Ishikawa (cell line): ENCODE results near the gene LSM5.

Experiments used
- CEBPB ChIP-seq: IDR thresholded peaks from 2 replicates; pipeline ENCODE4 v1.6.1; 2012
- CREB1 ChIP-seq: IDR thresholded peaks from 2 replicates; pipeline ENCODE4 v1.6.1; 2012; ENCODE audit warnings: low read depth
- EGR1 ChIP-seq: IDR thresholded peaks from 2 replicates; pipeline ENCODE4 v1.6.1; 2012
- EP300 ChIP-seq: IDR thresholded peaks from 2 replicates; pipeline ENCODE4 v1.6.1; 2012; ENCODE audit warnings: borderline replicate concordance
- FOXM1 ChIP-seq: IDR thresholded peaks from 2 replicates; pipeline ENCODE4 v1.6.1; 2012; ENCODE audit warnings: low read depth, borderline replicate concordance
- MAX ChIP-seq: IDR thresholded peaks from 2 replicates; pipeline ENCODE4 v1.6.1; 2012
- NFIC ChIP-seq: IDR thresholded peaks from 2 replicates; pipeline ENCODE4 v1.6.1; 2012
- RAD21 ChIP-seq: IDR thresholded peaks from 2 replicates; pipeline ENCODE4 v1.6.1; 2012; ENCODE audit warnings: low read depth
- TAF1 ChIP-seq: IDR thresholded peaks from 2 replicates; pipeline ENCODE4 v1.6.1; 2012; ENCODE audit warnings: low read depth, mild to moderate bottlenecking
- TCF12 ChIP-seq: IDR thresholded peaks from 2 replicates; pipeline ENCODE4 v1.6.1; 2012; ENCODE audit warnings: low read depth
- TEAD4 ChIP-seq: IDR thresholded peaks from 2 replicates; pipeline ENCODE4 v1.6.1; 2012
- USF1 ChIP-seq: IDR thresholded peaks from 2 replicates; pipeline ENCODE4 v1.6.1; 2012
- YY1 ChIP-seq: IDR thresholded peaks from 2 replicates; pipeline ENCODE4 v1.6.1; 2012; ENCODE audit warnings: low read depth
- ZBTB7A ChIP-seq: IDR thresholded peaks from 2 replicates; pipeline ENCODE4 v1.6.1; 2012; ENCODE audit warnings: low read depth
- TF ChIP-seq, protein P1 (sequence below): IDR thresholded peaks from 2 replicates; pipeline ENCODE4 v1.6.1; 2012; ENCODE audit warnings: low read depth, mild to moderate bottlenecking

Gene LSM5

GRCh38 chr7:32516551-32517100, 26.4 kb upstream of the LSM5 start:
- no peak for TF ChIP-seq ZBTB7A
- no peak for TF ChIP-seq USF1
- TF ChIP-seq CREB1, result no peak
- no peak for TF ChIP-seq TEAD4
- TF ChIP-seq, protein P1, sequence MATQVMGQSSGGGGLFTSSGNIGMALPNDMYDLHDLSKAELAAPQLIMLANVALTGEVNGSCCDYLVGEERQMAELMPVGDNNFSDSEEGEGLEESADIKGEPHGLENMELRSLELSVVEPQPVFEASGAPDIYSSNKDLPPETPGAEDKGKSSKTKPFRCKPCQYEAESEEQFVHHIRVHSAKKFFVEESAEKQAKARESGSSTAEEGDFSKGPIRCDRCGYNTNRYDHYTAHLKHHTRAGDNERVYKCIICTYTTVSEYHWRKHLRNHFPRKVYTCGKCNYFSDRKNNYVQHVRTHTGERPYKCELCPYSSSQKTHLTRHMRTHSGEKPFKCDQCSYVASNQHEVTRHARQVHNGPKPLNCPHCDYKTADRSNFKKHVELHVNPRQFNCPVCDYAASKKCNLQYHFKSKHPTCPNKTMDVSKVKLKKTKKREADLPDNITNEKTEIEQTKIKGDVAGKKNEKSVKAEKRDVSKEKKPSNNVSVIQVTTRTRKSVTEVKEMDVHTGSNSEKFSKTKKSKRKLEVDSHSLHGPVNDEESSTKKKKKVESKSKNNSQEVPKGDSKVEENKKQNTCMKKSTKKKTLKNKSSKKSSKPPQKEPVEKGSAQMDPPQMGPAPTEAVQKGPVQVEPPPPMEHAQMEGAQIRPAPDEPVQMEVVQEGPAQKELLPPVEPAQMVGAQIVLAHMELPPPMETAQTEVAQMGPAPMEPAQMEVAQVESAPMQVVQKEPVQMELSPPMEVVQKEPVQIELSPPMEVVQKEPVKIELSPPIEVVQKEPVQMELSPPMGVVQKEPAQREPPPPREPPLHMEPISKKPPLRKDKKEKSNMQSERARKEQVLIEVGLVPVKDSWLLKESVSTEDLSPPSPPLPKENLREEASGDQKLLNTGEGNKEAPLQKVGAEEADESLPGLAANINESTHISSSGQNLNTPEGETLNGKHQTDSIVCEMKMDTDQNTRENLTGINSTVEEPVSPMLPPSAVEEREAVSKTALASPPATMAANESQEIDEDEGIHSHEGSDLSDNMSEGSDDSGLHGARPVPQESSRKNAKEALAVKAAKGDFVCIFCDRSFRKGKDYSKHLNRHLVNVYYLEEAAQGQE, result no peak
- TF ChIP-seq MAX, result no peak
- no peak for TF ChIP-seq TAF1
- TF ChIP-seq NFIC, result no peak

- TF ChIP-seq USF1, result no peak
- no peak for TF ChIP-seq TAF1
- no peak for TF ChIP-seq EP300
These were observed 25.8 kb upstream of the LSM5 start for GRCh38 chr7:32515890-32516550.

DNA sequence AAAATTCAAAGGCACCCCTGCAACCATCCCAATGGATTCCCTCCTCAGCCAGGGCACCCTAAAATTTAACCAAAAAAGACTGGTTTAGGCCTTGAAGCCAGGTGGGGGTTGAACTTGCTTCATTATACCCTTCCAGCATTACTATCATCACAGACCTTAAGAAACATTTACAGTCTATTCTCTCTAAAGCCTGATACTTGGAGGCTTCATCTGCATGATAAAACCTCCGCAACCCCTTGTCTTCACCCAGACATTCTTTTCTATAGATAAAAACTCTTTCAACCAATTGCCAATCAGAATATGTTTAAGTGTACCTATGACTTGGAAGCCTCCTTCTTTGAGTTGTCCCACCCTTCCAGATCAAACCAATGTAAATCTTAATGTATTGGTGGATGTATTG, 23.0 kb upstream of the LSM5 start:
- no peak for TF ChIP-seq EGR1
- TF ChIP-seq TEAD4, result no peak
- no peak for TF ChIP-seq MAX
- TF ChIP-seq CREB1, result no peak
- no peak for TF ChIP-seq FOXM1
- TF ChIP-seq, protein P1, result no peak
- TF ChIP-seq NFIC, result no peak
- TF ChIP-seq USF1, result no peak
- TF ChIP-seq CEBPB, result no peak
- no peak for TF ChIP-seq ZBTB7A
- no peak for TF ChIP-seq TCF12
- TF ChIP-seq YY1, result no peak
- no peak for TF ChIP-seq EP300
- no peak for TF ChIP-seq TAF1
- no peak for TF ChIP-seq RAD21

- no peak for TF ChIP-seq FOXM1
- TF ChIP-seq EP300, result no peak
- no peak for TF ChIP-seq TEAD4
- TF ChIP-seq CREB1, result no peak
- TF ChIP-seq EGR1, result no peak
- TF ChIP-seq, protein P1, result no peak
- no peak for TF ChIP-seq NFIC
- TF ChIP-seq ZBTB7A, result no peak
- TF ChIP-seq RAD21, result no peak
- no peak for TF ChIP-seq USF1
These were observed 21.6 kb upstream of the LSM5 start for GRCh38 chr7:32511791-32512190.
